Esophagus muscularis mucosa (tissue), 4 donors: ENCODE data around the gene DLEU7. TPM values are rescaled to one million over a fixed set of nuclear protein-coding genes. Genes with fewer than 3 reads are reported as not detected.

ENCODE experiments used
- DNase-seq: peaks from one replicate; pipeline ENCODE4 v3.0.0-alpha.2; 2017; ENCODE audit errors: extremely low spot score
- H3K27ac ChIP-seq, 4 donors: fragments of 200-600 bp; sonication (generic); replicated peaks in 1 of 4; 1 replicate in 3 of 4; 2 replicates in 1 of 4; pipeline ENCODE4 v1.5.1; 2016 to 2019; ENCODE audit warnings: mild to moderate bottlenecking in 1 of 4
- H3K27me3 ChIP-seq, 4 donors: fragments of 200-600 bp; sonication (generic); one replicate each; pipeline versions ENCODE4 v1.5.1 to v1.6.0; 2016 to 2019
- H3K36me3 ChIP-seq, 4 donors: fragments of 200-600 bp; sonication (generic); one replicate each; pipeline ENCODE4 v1.5.1; 2016 to 2019
- H3K4me1 ChIP-seq, 4 donors: fragments of 200-600 bp; sonication (generic); one replicate each; pipeline ENCODE4 v1.5.1; 2016 to 2019
- H3K4me3 ChIP-seq, 4 donors: fragments of 200-600 bp; sonication (generic); 1 replicate in 2 of 4; 2 replicates in 2 of 4; pipeline ENCODE4 v1.5.1; 2016 to 2019; ENCODE audit warnings: mild to moderate bottlenecking in 4 of 4, moderate library complexity in 1 of 4
- H3K9me3 ChIP-seq, 4 donors: fragments of 200-600 bp; sonication (generic); 1 replicate in 3 of 4; 2 replicates in 1 of 4; pipeline ENCODE4 v1.5.1; 2016 to 2019
- CTCF ChIP-seq, 3 experiments: fragments of 200-600 bp in 2 of 3; fragments of 450-650 bp in 1 of 3; sonication (generic) in 2 of 3; IDR thresholded peaks; one replicate each; pipeline ENCODE4 v1.5.1; 2017 to 2019; ENCODE audit warnings: antibody characterized with exemption in 3 of 3, mild to moderate bottlenecking in 2 of 3, moderate library complexity in 1 of 3
- EP300 ChIP-seq: sonication (generic); formaldehyde crosslinking; IDR thresholded peaks from one replicate; pipeline ENCODE4 v1.6.1; 2017; ENCODE audit warnings: antibody characterized with exemption
- POLR2A ChIP-seq: fragments of 450-650 bp; IDR thresholded peaks from one replicate; pipeline ENCODE4 v1.6.1; 2017; ENCODE audit warnings: antibody characterized with exemption, moderate library complexity, mild to moderate bottlenecking, low read depth
- POLR2AphosphoS5 ChIP-seq, 2 donors: sonication (generic); formaldehyde crosslinking; IDR thresholded peaks; one replicate each; pipeline ENCODE4 v1.6.1; 2017; ENCODE audit warnings: antibody characterized with exemption in 2 of 2
- WGBS: methylation state at CpG from one replicate; pipeline ENCODE4 v1.1.5; 2018; 5-methylcytosine and 5-hydroxymethylcytosine counted together
- intact Hi-C: fragments of 100-400 bp; cut with DNase I; formaldehyde crosslinking; loops from one replicate; pipeline ENCODE4 v1.15.1; 2023
- total RNA-seq, 4 donors: library from RNA; depleted of rRNA; stranded (reverse); fragments of >200 nt; gene quantifications; one replicate each; pipeline versions ENCODE4 v1.1.0 to v1.2.1, GENCODE V29; 2016

The DLEU7 gene
- total RNA-seq, 4 donors from 2014 or later, result 0.17 to 0.42 TPM; not detected in 2

GRCh38 chr13:50888362-50888761 is 44.9 kb upstream of the DLEU7 start:
- H3K4me1 ChIP-seq, result peaks cover 0 to 6% (median 5%) of the 10 kb centered on the region in 4 donors
- H3K9me3 ChIP-seq, result no peaks in the 10 kb centered on the region
- no peaks in the 10 kb centered on the region for H3K36me3 ChIP-seq
- WGBS, result 100% methylated on average over 1 of the region's 1 CpG
- H3K4me3 ChIP-seq, result no peak overlapping the region
- DNase-seq, result no peak
- intact Hi-C loops, result no loop called here
- no peak overlapping the region for H3K27ac ChIP-seq
- no peaks in the 10 kb centered on the region for H3K27me3 ChIP-seq
- TF ChIP-seq POLR2A (no peak), CTCF (IDR thresholded peaks at IDR 0.05) (no peak), EP300 (no peak), POLR2AphosphoS5 (IDR thresholded peaks at IDR 0.05) (no peak)

GRCh38 chr13:50887151-50887550 is 43.7 kb upstream of the DLEU7 start:
- Histone ChIP-seq H3K4me1 (no peaks in the 10 kb centered on the region), H3K27ac (no peak overlapping the region), H3K4me3 (no peak overlapping the region), H3K36me3 (no peaks in the 10 kb centered on the region), H3K27me3 (no peaks in the 10 kb centered on the region), H3K9me3 (no peaks in the 10 kb centered on the region)
- TF ChIP-seq EP300 (no peak), POLR2A (no peak), CTCF (IDR thresholded peaks at IDR 0.05) (no peak), POLR2AphosphoS5 (IDR thresholded peaks at IDR 0.05) (no peak)
- intact Hi-C loops, result no loop called here
- no peak for DNase-seq
- 87% methylated on average over 7 of the region's 7 CpGs for WGBS

- Histone ChIP-seq H3K27me3 (no peaks in the 10 kb centered on the region), H3K4me1 (no peaks in the 10 kb centered on the region), H3K27ac (no peak overlapping the region), H3K9me3 (no peaks in the 10 kb centered on the region), H3K4me3 (no peak overlapping the region), H3K36me3 (no peaks in the 10 kb centered on the region)
- WGBS, result 89% methylated on average over 1 of the region's 1 CpG
- no peak for DNase-seq
- intact Hi-C loops, result no loop called here
- no peak for TF ChIP-seq EP300
- no peak for TF ChIP-seq CTCF (IDR thresholded peaks at IDR 0.05)
- no peak for TF ChIP-seq POLR2A
- TF ChIP-seq POLR2AphosphoS5 (IDR thresholded peaks at IDR 0.05), result no peak
Measured at GRCh38 chr13:50884265-50884664, 40.8 kb upstream of the DLEU7 start.

- no peaks in the 10 kb centered on the region for H3K36me3 ChIP-seq
- intact Hi-C loops, result no loop called here
- DNase-seq, result no peak
- no peaks in the 10 kb centered on the region for H3K9me3 ChIP-seq
- no peak for TF ChIP-seq POLR2A
- TF ChIP-seq POLR2AphosphoS5 (IDR thresholded peaks at IDR 0.05), result no peak
- no peak for TF ChIP-seq EP300
- no peak for TF ChIP-seq CTCF (IDR thresholded peaks at IDR 0.05)
- H3K27ac ChIP-seq, result no peak overlapping the region
- H3K4me1 ChIP-seq, result no peaks in the 10 kb centered on the region
- no peak overlapping the region for H3K4me3 ChIP-seq
- no peaks in the 10 kb centered on the region for H3K27me3 ChIP-seq
- WGBS, result 67% methylated on average over 1 of the region's 1 CpG
Measured at GRCh38 chr13:50883728-50884127, 40.2 kb upstream of the DLEU7 start.

GRCh38 chr13:50882816-50883435 is 39.4 kb upstream of the DLEU7 start:
- no peak overlapping the region for H3K27ac ChIP-seq
- no peak for DNase-seq
- 73% methylated on average over 5 of the region's 5 CpGs for WGBS
- H3K9me3 ChIP-seq, result no peaks in the 10 kb centered on the region
- no peaks in the 10 kb centered on the region for H3K4me1 ChIP-seq
- no peak overlapping the region for H3K4me3 ChIP-seq
- TF ChIP-seq POLR2A, result no peak
- no peak for TF ChIP-seq POLR2AphosphoS5 (IDR thresholded peaks at IDR 0.05)
- no peak for TF ChIP-seq EP300
- TF ChIP-seq CTCF (IDR thresholded peaks at IDR 0.05), result no peak
- H3K36me3 ChIP-seq, result no peaks in the 10 kb centered on the region
- no peaks in the 10 kb centered on the region for H3K27me3 ChIP-seq
- intact Hi-C loops, result no loop called here
